GM18505 (cell line): Measurements from ENCODE around the gene DOP1A.
"Not testable (repeated sequence)": the region's sequence is repeated elsewhere in the genome, so short reads cannot be mapped to it uniquely, and the experiment has no call there.

Experiments
- ATAC-seq: cut with Tn5 transposase; IDR thresholded peaks from one replicate; pipeline ENCODE4 v1.9.1; 2021; ENCODE audit not compliant: unreplicated experiment
- POLR2A ChIP-seq: IDR thresholded peaks from 4 replicates; pipeline ENCODE4 v1.6.1; 2011; ENCODE audit warnings: borderline replicate concordance; ENCODE audit not compliant: insufficient read depth, insufficient read length; ENCODE audit errors: extremely low read depth

Gene DOP1A

GRCh38 chr6:83183082-83183828 lies 115.8 kb downstream of the DOP1A start:
- no peak for ATAC-seq

GRCh38 chr6:83185096-83185495 lies 117.6 kb downstream of the DOP1A start:
- no peak for ATAC-seq
- no peak for TF ChIP-seq POLR2A

More at GRCh38 chr6:83183082-83183828, 115.8 kb downstream of the DOP1A start:
- no peak for TF ChIP-seq POLR2A

DNA sequence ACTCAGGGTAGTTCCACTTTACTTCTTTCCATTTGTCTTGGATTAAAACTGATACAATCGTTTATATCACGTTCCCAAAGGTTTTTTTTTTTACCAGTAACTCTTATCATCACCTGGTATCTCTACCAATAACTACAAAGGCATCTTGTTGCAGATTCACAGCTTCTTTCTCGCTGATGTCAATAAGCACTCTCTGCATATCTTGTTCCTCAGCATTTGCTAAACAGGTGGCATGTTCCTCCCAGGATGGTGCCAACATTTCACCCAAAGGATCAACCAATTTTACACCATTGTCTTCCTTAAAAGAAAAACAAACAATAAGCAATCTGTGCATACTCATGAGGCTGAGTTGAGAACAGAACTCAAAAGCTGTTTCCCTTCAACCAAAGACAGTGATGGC lies 121.0 kb downstream of the DOP1A start:
- no peak for TF ChIP-seq POLR2A
- no peak for ATAC-seq

- ATAC-seq: no peak
- TF ChIP-seq POLR2A: no peak
Measured at GRCh38 chr6:83190626-83191025, 123.2 kb downstream of the DOP1A start.

DNA sequence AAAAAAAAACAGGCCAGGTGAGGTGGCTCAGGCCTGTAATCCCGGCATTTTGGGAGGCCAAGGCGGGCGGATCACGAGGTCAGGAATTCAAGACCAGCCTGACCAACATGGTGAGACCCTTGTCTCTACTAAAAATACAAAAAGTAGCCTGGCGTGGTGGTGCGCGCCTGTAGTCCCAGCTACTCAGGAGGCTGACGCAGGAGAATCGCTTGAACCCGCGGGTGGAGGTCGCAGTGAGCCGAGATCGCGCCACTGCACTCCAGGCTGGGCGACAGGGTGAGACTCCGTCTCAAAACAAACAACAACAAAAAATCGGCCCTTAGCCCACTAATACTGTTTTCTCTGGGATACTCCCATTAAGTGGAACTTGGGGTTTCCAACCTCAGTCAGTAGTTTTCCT lies 124.5 kb downstream of the DOP1A start:
- not testable (repeated sequence) for ATAC-seq

GRCh38 chr6:83192456-83192855 lies 125.0 kb downstream of the DOP1A start:
- no peak for TF ChIP-seq POLR2A
- no peak for ATAC-seq

GRCh38 chr6:83192871-83193746 lies 125.6 kb downstream of the DOP1A start, which contains the start of the genes PGM3 and RWDD2A:
PGM3 (minus strand) TSS chr6:83193265; CDS start chr6:83191012, 2,253 bp downstream.
RWDD2A (plus strand) TSS chr6:83193357; CDS start chr6:83194452, 1,095 bp downstream.
- TF ChIP-seq POLR2A: peak; percentile 88
- peak; percentile 98 for ATAC-seq

- peak; percentile 7 for ATAC-seq
Measured at GRCh38 chr6:83193747-83194566, 126.5 kb downstream of the DOP1A start.

DNA sequence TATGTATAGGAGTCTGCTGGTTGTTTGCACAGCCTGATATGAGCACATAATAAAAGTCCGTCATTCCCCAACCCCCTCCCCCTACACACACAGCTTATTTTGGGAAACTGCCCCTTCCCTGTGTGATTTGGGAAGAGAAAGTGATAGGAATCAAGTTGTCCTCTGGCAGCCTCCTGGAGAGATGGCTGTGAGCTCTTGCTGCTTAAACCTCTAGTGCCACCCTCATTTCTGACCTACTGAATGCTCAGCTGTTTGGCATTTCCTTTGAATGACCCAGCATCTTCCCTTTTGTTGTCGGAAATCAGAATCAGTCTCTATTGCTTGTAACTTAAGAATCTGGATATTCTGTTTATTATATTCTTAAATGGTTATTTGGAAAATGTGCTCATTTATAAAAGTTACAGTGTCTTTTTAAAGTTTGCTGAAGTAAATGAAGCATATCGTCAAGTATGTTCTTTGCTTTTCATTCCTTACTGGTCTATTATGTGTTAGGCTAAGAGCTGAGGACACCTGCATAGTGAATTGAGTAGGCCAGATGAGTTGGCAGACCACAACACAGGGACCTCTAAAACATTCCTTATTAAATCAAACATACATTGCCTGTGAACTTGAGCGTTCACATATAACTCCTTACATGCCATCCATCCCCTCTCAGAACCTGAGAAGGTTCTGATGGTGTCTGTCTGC lies 131.2 kb downstream of the DOP1A start:
- no peak for ATAC-seq
- TF ChIP-seq POLR2A: no peak

More at GRCh38 chr6:83193747-83194566, 126.5 kb downstream of the DOP1A start:
- no peak for TF ChIP-seq POLR2A

- TF ChIP-seq POLR2A: no peak
- no peak for ATAC-seq
Measured at GRCh38 chr6:83199173-83199862, 131.8 kb downstream of the DOP1A start.

GRCh38 chr6:83199863-83200225 lies 132.4 kb downstream of the DOP1A start:
- TF ChIP-seq POLR2A: no peak
- no peak for ATAC-seq

DNA sequence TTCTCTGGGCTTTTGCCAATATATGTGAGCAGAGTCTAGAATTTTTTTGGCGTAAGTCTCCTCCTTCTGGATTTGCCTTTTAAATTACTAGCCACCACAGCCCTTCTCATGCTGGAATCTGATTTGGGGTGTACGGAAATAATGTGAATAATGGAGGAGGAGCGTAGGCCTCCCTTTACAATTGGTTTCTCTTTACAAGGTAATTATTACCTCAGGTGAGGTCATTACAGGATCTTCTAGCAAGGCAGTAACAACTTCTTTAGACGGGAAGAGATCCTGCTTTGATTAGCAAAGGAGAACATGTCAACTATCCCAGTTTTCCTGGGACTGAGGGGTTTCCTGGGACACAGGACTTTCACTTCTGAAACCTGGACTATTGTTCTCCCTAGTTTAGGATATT lies 134.6 kb downstream of the DOP1A start:
- no peak for TF ChIP-seq POLR2A
- ATAC-seq: no peak
